Activated CD4-positive, CD25-positive, alpha-beta regulatory T cell treated with anti-CD3 and anti-CD28 coated beads, Interleukin-2, amount 50 U/mL, for 16 hours (primary cell): ENCODE measurements around the gene FMO5.

Experiments used
- DNase-seq: peaks from one replicate; pipeline ENCODE4 v3.0.0-alpha.2; 2020; ENCODE audit warnings: low read depth, low spot score

FMO5 gene, protein sequence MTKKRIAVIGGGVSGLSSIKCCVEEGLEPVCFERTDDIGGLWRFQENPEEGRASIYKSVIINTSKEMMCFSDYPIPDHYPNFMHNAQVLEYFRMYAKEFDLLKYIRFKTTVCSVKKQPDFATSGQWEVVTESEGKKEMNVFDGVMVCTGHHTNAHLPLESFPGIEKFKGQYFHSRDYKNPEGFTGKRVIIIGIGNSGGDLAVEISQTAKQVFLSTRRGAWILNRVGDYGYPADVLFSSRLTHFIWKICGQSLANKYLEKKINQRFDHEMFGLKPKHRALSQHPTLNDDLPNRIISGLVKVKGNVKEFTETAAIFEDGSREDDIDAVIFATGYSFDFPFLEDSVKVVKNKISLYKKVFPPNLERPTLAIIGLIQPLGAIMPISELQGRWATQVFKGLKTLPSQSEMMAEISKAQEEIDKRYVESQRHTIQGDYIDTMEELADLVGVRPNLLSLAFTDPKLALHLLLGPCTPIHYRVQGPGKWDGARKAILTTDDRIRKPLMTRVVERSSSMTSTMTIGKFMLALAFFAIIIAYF

GRCh38 chr1:147225193-147225730 lies at the start of gene FMO5:
TSS of gene FMO5 (minus strand) at chr1:147225339. CDS start at chr1:147225029, 310 bp downstream.
- DNase-seq = no peak

DNA sequence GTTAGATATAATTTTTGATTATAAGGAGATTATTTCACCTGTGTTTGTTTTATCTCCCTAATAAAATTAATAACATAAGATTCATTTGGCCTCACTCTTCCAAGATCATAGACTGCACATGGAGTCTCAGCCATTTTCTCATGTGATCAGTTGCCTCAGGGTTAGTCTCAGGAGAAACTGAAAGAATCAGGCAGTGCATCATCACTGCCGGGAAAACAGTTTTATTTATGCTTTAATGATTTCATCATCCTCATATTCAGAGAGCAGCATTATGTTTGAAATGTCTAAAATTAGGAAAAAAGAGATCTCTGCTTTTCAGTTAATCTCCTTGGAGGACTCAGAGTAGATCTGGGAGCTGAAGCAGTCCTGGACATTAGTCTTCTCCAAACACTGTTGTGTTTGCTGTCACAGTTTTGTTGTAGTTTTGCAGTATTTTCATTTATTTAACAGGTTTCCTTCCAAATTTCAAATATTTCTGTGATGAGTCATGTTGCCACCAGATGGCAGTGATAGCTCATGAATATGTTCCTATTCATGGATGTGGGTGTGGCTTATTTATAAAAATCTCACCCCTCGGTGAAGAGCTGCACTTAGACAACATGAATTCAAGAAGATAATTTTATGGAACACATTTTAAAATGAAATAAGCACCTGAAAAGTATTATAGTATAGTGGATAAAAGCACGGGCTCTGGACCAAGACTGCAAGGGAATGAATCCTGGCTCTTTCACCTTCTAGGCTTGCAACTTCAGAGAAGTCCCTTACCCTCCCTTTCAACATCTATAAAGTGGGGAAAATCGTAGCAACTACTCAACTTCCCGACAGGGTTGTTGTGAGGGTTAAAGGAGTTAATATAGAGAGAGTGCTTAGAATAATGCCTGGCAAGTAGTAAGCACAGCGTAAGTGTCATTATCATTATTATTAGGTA lies 48.5 kb upstream of the FMO5 start:
- no peak for DNase-seq

DNA sequence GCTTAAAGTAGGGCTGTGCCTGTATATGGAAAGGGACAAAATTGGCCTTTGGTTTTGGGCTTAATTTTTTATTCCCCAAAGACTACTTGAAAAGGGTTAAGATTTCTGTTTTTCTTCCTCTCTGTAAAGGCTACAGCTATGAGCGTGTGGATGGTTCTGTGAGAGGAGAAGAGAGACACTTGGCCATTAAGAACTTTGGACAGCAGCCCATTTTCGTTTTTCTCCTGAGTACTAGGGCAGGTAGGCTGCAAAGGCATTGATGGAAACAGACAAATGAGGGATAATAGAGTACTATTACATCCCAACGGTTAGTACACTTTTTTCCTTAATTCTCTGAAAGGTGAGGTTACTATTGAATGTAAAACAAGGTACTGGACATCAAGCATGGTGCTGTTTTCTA lies 46.9 kb upstream of the FMO5 start:
- DNase-seq = no peak

DNA sequence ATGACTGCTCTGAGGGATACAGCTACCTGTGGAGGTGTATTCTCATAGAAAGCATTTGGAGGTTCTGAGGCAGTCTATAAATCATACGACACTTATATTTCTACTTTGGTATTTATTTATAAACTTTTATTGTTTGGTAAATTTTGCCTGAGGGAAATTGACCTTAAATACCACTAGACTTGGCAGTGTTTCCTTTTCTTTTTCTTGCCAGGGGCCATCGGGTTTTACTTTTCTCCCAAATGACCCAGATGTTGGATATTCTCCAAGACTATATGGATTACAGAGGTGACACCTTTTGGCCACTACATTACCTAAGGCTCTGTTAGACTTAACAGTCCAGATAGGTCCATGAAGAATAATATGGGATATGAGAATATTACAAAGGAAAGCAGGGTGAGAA lies 45.6 kb upstream of the FMO5 start:
- no peak for DNase-seq

GRCh38 chr1:147267711-147268110 lies 42.6 kb upstream of the FMO5 start:
- no peak for DNase-seq

DNA sequence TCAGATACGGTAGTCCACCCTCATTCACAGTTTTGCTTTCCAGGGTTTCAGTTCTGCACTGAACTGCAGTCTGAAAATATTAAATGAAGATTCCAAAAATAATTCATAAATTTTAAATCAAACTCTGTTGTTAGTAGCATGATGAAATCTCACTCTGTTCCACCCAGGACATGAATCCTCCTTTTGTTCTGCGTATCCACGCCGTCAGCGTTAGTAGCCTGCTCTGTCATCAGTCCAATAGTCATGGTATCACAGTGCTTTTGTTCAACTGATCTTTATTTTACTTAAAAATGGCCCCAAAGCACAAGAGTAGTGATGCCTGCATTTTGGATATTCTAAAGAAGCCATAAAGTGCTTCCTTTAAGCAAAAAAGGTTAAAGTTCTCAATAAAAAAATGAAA lies 41.2 kb upstream of the FMO5 start:
- DNase-seq = no peak

- no peak for DNase-seq
Measured at GRCh38 chr1:147264158-147264768, 39.1 kb upstream of the FMO5 start.

GRCh38 chr1:147260956-147261355 lies 35.8 kb upstream of the FMO5 start:
- DNase-seq = no peak

GRCh38 chr1:147252540-147252939 lies 27.4 kb upstream of the FMO5 start:
- DNase-seq = no peak

- DNase-seq = no peak
Measured at GRCh38 chr1:147247656-147248238, 22.6 kb upstream of the FMO5 start.

GRCh38 chr1:147246910-147247655 lies 21.9 kb upstream of the FMO5 start:
- DNase-seq = no peak

GRCh38 chr1:147246044-147246690 lies 21.0 kb upstream of the FMO5 start:
- DNase-seq = no peak

- no peak for DNase-seq
Measured at GRCh38 chr1:147245586-147246021, 20.5 kb upstream of the FMO5 start.

- DNase-seq = no peak
Measured at GRCh38 chr1:147245129-147245528, 20.0 kb upstream of the FMO5 start.

DNA sequence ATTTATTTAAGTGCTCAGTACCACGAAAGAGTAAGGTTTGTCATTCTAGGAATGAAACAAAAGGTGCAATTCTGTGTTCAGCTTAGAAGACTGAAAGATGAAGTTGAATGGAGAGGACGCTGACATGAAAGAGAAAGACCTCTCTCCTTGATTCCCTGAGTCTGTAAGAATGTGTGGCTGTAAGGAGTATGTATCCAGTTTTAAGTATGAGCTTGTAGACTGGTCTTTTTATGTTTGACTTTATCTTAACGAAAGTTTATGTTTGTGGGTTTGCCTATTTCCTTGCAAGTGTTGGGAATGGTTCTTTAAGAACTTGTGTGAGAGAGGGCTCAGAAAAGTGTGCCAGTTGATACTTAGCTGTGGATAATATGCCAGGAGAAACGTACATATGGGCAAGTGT lies 18.7 kb upstream of the FMO5 start:
- no peak for DNase-seq

- DNase-seq = no peak
Measured at GRCh38 chr1:147243228-147243685, 18.1 kb upstream of the FMO5 start.

DNA sequence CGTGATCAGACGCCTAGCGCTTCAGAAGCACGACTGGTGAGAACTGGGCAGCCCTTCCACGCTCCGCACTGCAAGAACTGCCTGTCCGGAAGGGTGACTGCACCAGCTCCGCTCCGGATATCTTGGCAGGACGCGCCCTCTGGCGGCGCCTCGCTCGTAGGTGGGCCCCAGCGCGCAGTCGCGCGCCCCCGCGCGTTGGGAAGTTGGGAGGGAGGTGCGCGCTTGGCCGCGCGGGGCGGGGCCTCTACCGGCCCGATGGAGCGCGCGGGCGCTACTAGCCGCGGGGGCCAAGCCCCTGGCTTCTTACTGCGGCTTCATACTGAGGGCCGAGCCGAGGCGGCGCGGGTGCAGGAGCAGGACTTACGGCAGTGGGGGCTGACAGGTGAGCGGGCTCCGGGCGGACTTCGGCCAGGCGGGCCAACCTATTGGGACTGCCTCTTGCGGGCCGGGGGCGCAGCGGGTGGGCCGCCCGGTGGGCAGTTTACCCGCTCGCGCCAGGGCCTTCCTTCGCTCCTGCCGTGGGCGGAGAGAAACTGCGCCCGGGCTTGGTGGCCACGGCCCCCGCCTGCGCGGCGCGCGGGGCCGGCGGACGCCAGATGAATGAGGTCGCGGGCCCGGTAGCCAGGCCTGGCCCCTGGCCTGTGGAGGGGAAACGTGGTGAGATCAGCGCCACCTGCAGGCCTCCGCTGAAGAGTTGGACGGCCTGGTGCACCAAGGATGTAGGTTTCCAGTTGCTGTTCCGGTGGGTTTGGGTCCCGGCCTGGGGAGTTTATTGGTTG lies 17.5 kb upstream of the FMO5 start, which contains the start of gene CHD1L:
Gene CHD1L (plus strand): TSS at position 236 of the 779 bp plus-strand sequence. CDS start 20 bp downstream, at position 256.
- peak; percentile 86 for DNase-seq

DNA sequence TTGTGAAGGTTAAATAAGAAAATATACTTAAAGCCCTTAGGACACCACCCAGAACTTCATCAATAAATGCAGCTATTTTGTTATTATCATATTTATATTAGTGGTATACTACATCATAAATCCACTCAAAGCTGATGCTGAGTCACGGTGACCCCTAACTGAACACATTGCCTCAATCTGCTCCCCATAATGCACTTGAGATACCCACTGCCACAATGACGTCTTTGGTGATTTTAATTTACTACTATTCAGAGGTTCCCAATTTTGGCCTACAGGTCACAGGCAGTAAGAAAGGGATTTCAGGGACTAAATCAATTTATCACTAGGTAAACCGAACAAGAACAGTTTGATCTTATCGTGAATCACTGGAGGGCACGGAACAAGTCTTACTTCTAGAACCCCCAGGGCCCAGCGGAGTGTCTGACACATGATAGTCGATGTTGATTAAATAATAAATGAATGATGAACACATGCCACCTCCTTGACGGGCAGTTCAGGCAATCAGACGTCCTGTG lies 16.9 kb upstream of the FMO5 start:
- DNase-seq = no peak
